Measurements from ENCODE around the gene GINS1. TPM values are rescaled to one million over a fixed set of nuclear protein-coding genes. Genes with fewer than 3 reads are reported as not detected.

Gene GINS1
- total RNA-seq, 2 donors from 2014 or later = 2.2 to 6.0 TPM

DNA sequence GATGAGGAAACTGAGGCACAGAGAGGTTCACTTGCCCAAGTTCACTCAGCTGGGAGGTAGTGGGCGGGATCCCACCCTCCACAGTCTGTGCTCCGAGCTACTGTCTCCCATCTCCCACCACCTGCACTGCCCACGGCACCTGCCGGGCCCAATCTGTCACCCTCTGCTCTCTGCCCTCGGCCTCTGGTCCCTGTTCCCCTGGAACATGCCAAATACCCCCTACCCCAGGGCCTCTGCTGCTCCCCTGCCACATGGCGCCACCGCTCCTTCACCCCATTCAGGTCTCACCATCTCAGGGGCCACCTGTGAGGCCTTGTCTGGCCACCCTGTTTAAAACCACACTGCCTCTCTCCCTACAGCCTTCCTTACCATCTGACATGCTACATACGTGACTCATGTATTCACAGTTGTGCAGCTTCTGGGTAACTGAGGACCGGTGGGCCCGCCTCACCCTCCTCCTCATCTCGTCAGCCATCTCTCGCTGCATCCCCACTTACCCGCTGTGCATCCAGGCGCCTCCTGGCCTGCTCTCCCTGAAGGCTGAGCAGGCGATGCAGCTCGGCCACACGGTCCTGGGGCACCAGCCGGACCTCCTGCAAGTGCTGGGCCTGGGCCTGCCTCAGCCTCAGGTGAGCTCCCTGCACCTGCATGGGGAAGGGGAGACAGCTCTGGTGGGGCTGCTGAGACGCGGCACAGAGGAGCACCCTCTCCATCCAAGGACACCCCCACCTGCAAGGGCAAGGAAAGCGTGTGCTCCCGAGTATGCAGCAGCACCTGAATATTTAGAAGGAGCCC lies 50.6 kb downstream of the GINS1 start:
- Histone ChIP-seq H3K27me3 (replicated peaks; ENCODE audit: insufficient read depth) (no peaks in the 10 kb centered on the region), H3K27ac (no peak overlapping the region), H3K36me3 (peaks cover 0 to 8% of the 10 kb centered on the region in 2 donors), H3K4me1 (replicated peaks) (no peaks in the 10 kb centered on the region), H3K9me3 (no peaks in the 10 kb centered on the region), H3K4me3 (no peak overlapping the region)
- TF ChIP-seq POLR2AphosphoS5 (IDR thresholded peaks at IDR 0.05) (no peak), POLR2A (IDR thresholded peaks at IDR 0.05) (no peak)
- TF ChIP-seq, protein P1, sequence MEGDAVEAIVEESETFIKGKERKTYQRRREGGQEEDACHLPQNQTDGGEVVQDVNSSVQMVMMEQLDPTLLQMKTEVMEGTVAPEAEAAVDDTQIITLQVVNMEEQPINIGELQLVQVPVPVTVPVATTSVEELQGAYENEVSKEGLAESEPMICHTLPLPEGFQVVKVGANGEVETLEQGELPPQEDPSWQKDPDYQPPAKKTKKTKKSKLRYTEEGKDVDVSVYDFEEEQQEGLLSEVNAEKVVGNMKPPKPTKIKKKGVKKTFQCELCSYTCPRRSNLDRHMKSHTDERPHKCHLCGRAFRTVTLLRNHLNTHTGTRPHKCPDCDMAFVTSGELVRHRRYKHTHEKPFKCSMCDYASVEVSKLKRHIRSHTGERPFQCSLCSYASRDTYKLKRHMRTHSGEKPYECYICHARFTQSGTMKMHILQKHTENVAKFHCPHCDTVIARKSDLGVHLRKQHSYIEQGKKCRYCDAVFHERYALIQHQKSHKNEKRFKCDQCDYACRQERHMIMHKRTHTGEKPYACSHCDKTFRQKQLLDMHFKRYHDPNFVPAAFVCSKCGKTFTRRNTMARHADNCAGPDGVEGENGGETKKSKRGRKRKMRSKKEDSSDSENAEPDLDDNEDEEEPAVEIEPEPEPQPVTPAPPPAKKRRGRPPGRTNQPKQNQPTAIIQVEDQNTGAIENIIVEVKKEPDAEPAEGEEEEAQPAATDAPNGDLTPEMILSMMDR (IDR thresholded peaks at IDR 0.05) = no peak
- 94% methylated on average over 22 of the region's 22 CpGs for WGBS
- intact Hi-C loops (cut with DNase I) = no loop called here
- no peak for DNase-seq (ENCODE audit: low spot score)

DNA sequence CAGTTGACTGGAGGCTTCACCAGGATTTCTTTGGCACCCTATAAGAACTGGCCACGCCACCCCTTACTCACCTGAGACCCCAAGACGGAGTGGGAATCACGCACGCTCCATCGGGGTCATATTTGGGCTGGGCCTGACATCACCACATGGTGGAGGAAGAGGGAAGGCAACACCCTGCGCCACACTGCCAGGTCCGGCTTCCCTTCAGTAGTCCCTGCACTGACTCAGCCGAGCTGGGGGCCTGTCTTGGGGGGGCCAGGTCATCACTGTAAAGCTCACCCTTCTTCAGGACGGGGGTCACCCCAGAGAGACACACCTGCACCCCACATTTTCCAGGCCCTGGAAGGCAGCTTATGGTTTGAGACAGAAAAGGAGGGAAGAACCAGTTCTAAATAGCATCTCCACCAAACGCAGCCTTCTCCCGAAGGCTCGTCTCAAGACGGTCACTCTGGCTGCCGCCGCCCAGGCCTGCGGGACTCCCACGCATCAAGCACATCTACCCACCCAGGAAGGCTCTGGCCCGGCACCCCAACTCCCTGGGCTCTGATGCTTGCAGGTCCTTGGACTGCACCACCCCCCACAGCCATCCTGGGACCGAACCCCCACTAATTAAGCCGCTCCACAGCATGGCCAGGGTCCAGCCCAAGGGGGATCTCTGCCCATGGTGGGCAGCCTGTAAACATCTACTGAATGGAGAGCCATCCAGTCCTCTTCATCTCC lies 51.8 kb downstream of the GINS1 start:
- H3K27ac ChIP-seq = no peak overlapping the region
- no peaks in the 10 kb centered on the region for H3K9me3 ChIP-seq
- WGBS = 77% methylated on average over 20 of the region's 20 CpGs
- no peaks in the 10 kb centered on the region for H3K27me3 ChIP-seq (replicated peaks; ENCODE audit: insufficient read depth)
- H3K4me1 ChIP-seq (replicated peaks) = no peaks in the 10 kb centered on the region
- no peak for TF ChIP-seq POLR2A (IDR thresholded peaks at IDR 0.05)
- intact Hi-C loops (cut with DNase I) = no loop called here
- no peak for DNase-seq (ENCODE audit: low spot score)
- H3K36me3 ChIP-seq = peaks cover 0 to 4% of the 10 kb centered on the region in 2 donors
- H3K4me3 ChIP-seq = no peak overlapping the region

DNA sequence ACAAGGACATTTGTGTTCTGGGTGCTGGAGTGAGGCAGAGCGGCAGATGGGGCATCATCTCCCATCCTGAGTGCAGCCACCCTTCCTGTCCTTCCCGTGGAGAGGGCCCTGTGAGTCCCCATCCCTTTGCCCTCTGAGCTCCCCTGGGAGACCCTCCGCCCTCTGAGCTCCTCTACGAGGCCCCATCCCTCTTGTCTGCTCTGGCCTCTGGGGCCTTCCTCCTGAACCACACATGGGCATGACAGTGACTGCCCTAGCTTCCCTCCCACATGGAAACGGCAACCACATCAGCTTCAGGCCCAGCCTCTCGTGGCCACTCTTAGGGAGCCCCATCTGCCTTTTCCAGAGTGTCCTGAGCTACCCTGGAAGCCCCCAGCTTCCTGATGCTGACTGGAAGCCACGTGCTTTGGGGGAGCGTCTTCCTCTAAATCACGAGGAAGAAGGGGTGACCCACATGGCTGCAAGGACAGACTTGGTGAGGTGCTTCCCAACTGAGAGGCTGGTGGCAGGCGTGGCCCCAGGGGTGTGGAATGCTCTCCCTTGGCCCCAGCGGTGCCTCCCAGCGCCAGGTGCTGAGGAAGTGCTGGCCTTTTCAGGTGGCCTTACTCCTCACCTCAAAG lies 52.6 kb downstream of the GINS1 start:
- Histone ChIP-seq H3K4me1 (replicated peaks) (no peaks in the 10 kb centered on the region), H3K36me3 (no peaks in the 10 kb centered on the region), H3K4me3 (no peak overlapping the region), H3K9me3 (no peaks in the 10 kb centered on the region), H3K27ac (no peak overlapping the region), H3K27me3 (replicated peaks; ENCODE audit: insufficient read depth) (no peaks in the 10 kb centered on the region)
- 71% methylated on average over 12 of the region's 12 CpGs for WGBS
- no peak for DNase-seq (ENCODE audit: low spot score)
- TF ChIP-seq POLR2AphosphoS5 (IDR thresholded peaks at IDR 0.05) (no peak), POLR2A (IDR thresholded peaks at IDR 0.05) (no peak)
- TF ChIP-seq, protein P1 (IDR thresholded peaks at IDR 0.05) = no peak
- intact Hi-C loops (cut with DNase I) = no loop called here

DNA sequence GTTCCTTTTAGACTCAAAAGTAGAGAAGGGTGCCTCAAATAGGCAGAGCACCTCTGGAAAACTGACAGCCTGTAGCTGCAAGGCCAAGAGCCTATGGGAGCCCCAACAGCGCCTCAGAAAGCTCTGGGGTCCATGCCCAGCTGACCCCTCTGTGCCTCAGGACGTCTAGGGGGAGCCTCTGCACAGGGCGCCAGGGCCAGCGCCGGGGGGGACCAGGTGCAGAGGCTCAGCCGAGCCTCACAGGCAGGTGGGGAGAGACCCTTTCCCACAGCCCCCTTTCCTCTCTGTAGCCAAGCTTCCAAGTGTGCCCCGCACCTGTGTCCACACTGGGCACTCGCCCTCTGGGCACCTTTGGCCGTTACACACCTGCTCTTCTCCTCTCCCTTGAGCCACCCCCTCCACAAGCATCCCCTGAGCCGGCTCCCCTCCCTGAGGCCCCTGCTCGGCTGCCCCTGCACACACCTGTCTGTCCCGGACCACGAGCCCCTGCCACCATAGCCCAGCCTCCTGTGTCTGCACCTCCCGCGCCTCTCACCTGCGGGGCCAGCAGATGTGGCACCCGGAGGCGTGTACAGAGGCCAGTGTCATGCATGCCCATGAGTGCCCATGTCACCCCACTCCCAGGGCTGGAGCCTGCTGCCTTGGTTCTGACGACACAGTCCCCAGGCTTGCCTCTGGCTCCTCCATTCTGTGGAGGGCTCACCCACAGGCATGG lies 53.2 kb downstream of the GINS1 start:
- no peaks in the 10 kb centered on the region for H3K9me3 ChIP-seq
- no peak overlapping the region for H3K27ac ChIP-seq
- no peaks in the 10 kb centered on the region for H3K36me3 ChIP-seq
- H3K27me3 ChIP-seq (replicated peaks; ENCODE audit: insufficient read depth) = no peaks in the 10 kb centered on the region
- TF ChIP-seq POLR2AphosphoS5 (IDR thresholded peaks at IDR 0.05) (no peak), POLR2A (IDR thresholded peaks at IDR 0.05) (no peak)
- TF ChIP-seq, protein P1 (IDR thresholded peaks at IDR 0.05) = no peak
- WGBS = 88% methylated on average over 19 of the region's 19 CpGs
- H3K4me3 ChIP-seq = no peak overlapping the region
- no peak for DNase-seq (ENCODE audit: low spot score)
- no peaks in the 10 kb centered on the region for H3K4me1 ChIP-seq (replicated peaks)
- intact Hi-C loops (cut with DNase I) = no loop called here

DNA sequence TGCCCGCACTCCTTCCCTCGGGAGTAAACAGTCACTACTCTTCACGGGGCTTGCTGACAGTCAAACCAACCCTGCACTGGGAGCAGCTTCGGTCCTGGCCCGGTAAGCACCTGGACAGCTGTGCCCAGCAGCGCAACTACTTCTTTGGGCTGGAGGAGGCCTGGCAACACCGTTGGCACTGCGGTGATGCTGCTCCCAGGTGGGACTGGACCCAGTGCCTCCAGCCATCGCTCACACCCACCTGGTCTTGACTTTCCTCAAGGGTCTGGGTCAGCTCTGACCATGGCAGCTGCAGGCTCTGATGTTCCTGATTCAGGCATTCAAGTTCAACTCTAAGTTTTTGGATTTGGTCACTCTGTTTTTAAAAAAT lies 53.8 kb downstream of the GINS1 start:
- Histone ChIP-seq H3K9me3 (no peaks in the 10 kb centered on the region), H3K4me3 (no peak overlapping the region), H3K27me3 (replicated peaks; ENCODE audit: insufficient read depth) (no peaks in the 10 kb centered on the region), H3K4me1 (replicated peaks) (no peaks in the 10 kb centered on the region), H3K27ac (no peak overlapping the region), H3K36me3 (no peaks in the 10 kb centered on the region)
- TF ChIP-seq, protein P1 (IDR thresholded peaks at IDR 0.05) = no peak
- TF ChIP-seq POLR2AphosphoS5 (IDR thresholded peaks at IDR 0.05) = no peak
- TF ChIP-seq POLR2A (IDR thresholded peaks at IDR 0.05) = no peak
- WGBS = 73% methylated on average over 9 of the region's 9 CpGs
- intact Hi-C loops (cut with DNase I) = no loop called here
- DNase-seq (ENCODE audit: low spot score) = no peak
